ENCODE measurements around the gene DNA2.
"Not testable (repeated sequence)": the region's sequence is repeated elsewhere in the genome, so short reads cannot be mapped to it uniquely, and the experiment has no call there.

The DNA2 gene

DNA sequence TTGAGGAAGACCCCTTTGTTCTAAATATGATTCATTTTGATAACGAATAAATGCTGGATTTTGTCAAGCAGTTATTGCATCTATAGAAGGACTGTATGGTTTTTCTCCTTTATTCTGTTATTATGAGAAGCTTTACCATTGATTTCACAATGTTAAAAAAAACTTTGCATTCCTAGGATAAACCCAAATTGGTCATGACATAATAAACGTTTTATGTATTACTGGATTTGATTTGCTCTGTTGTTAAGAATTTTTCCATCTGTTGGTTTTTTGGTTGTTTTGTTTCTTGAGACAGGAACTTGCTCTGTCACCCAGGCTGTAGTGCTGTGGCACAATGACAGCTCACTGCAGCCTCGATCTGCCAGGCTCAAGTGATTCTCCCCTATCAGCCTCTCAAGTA lies 2.2 kb upstream of the DNA2 start:
- ChIA-PET CTCF (interaction anchor here (0.9 to 1.0 kb wide), 2 partner anchors 10 to 12 kb away, joined by 4 to 5 read pairs; no protein-coding TSS in a partner anchor), POLR2A (no interaction called here)
- DNase-seq (ENCODE audit: extremely low spot score), result no peak
- TF ChIP-seq, protein P1, sequence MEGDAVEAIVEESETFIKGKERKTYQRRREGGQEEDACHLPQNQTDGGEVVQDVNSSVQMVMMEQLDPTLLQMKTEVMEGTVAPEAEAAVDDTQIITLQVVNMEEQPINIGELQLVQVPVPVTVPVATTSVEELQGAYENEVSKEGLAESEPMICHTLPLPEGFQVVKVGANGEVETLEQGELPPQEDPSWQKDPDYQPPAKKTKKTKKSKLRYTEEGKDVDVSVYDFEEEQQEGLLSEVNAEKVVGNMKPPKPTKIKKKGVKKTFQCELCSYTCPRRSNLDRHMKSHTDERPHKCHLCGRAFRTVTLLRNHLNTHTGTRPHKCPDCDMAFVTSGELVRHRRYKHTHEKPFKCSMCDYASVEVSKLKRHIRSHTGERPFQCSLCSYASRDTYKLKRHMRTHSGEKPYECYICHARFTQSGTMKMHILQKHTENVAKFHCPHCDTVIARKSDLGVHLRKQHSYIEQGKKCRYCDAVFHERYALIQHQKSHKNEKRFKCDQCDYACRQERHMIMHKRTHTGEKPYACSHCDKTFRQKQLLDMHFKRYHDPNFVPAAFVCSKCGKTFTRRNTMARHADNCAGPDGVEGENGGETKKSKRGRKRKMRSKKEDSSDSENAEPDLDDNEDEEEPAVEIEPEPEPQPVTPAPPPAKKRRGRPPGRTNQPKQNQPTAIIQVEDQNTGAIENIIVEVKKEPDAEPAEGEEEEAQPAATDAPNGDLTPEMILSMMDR (IDR thresholded peaks at IDR 0.05; ENCODE audit: control extremely low read depth, extremely low read depth, low read depth, missing control alignments), result no peak

DNA sequence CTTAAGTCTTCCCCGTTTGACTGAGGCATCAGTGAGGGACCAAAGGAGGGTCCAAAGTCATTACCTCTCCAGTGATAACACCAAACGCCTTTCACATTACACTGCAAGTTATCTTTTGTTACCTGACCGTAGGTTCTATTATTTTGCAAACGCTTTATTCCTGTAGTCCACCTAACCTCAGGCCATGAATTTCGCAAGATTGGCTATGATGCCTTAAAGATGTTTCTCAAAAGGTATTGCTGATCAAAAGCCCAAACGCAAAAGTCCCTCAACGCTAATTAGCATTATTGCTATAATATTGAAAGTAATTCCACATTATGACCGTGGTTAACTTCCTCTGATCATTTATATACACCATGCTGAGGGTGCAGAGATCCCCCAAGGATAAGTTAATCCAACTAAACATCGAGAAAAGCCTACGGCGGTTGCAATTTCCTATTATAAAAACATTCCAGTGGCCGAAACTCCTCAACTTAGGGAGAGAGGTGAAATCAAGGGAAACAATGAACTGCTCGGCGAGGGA lies 649 bp downstream of the DNA2 start:
- TF ChIP-seq, protein P1 (IDR thresholded peaks at IDR 0.05; ENCODE audit: control extremely low read depth, extremely low read depth, low read depth, missing control alignments), result no peak
- DNase-seq (ENCODE audit: extremely low spot score), result peak; percentile 18
- ChIA-PET CTCF (interaction anchor here (1.3 kb wide), 2 partner anchors 10 to 16 kb away, joined by 3 read pairs; no protein-coding TSS in a partner anchor), POLR2A (no interaction called here)

DNA sequence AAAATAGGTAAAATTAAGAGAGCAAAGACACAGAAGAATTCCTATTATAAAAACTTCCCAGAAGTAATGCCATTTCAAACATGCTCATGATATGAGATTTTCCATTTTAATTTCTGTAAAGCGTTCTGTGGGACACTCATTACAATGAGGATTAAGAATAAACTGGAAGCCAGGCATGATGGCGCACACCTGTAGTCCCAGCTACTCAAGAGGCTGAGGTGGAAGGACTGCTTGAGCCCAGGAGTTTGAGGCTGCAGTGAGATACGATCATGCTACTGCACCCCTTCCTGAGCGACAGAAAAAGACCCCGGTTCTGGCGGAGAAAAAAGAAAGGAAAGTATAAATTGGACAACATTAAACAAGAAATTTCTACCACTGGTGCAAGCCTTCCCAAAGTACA lies 1.5 kb downstream of the DNA2 start:
- DNase-seq (ENCODE audit: extremely low spot score), result no peak
- TF ChIP-seq, protein P1 (IDR thresholded peaks at IDR 0.05; ENCODE audit: control extremely low read depth, extremely low read depth, low read depth, missing control alignments), result no peak
- CTCF ChIA-PET, result no interaction called here
- POLR2A ChIA-PET, result no interaction called here

DNA sequence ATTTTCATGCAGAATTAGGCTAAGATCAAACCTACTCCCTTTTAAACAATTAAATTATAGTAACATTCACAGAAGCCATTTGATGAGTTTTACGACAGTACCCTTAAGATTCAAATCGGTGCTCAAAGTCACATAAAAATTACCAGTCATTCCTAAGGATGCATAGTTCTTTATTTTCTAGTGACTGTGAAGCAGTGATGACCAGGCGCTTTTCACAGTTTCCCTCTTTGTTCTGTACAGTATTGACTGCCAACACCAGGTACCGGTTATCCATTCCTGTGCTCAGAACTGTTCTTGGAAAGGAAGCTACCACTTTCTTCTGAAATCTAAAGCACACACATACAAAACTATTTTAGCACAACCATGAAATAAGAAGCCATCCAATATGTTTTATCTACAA lies 1.9 kb downstream of the DNA2 start:
- POLR2A ChIA-PET, result no interaction called here
- CTCF ChIA-PET, result no interaction called here
- TF ChIP-seq, protein P1 (IDR thresholded peaks at IDR 0.05; ENCODE audit: control extremely low read depth, extremely low read depth, low read depth, missing control alignments), result no peak
- no peak for DNase-seq (ENCODE audit: extremely low spot score)

DNA sequence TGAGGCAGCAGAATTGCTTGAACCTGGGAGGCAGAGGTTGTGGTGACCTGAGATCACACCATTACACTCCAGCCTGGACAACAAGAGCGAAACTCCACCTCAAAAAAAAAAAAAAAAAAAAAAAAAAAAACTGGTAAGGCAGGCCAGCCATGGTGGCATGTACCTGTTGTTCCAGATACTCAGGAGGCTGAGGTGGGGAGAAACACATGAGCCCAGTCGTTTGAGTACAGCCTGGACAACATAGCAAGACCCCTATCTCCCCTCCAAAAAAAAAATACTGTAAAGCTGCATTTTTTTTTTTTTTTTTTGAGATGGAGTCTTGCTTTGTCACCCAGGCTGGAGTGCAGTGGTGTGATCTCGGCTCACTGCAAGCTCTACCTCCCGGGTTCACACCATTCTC lies 7.0 kb downstream of the DNA2 start:
- DNase-seq (ENCODE audit: extremely low spot score); CTCF ChIA-PET: not testable (repeated sequence)
- POLR2A ChIA-PET, result interaction anchor here (0.7 kb wide), 1 partner anchor 456 kb away, joined by 7 read pairs; no protein-coding TSS in a partner anchor

DNA sequence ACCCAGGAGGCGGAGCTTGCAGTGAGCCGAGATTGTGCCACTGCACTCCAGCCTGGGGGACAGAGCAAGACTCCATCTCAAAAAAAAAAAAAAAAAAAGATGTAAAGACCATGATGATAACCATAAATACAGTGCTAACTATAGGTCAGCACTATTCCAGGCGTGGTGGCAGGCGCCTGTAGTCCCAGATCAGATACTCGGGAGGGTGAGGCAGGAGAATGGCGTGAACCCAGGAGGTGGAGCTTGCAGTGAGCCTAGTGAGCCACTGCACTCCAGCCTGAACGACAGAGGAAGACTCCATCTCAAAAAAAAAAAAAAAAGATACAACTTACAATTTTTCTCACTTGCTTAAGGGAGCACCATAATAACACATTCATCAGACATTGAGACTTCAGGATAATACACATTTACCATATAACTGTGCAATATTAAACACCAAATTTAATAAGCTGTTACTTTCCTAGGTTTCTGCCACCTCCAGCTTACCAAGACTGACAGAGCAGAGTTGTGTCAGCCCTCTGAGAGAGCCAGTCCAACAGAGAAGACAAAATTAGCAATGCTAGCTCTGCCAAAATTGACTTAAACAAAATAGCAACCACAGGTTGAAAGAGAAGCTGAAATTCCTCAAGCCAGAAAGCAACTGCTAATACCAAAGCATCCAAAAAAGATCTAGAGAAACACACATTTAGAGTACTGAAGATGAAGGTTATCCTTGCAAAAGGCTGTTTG lies 8.2 kb downstream of the DNA2 start:
- no peak for DNase-seq (ENCODE audit: extremely low spot score)
- POLR2A ChIA-PET, result no interaction called here
- TF ChIP-seq, protein P1 (IDR thresholded peaks at IDR 0.05; ENCODE audit: control extremely low read depth, extremely low read depth, low read depth, missing control alignments), result no peak
- CTCF ChIA-PET, result no interaction called here

DNA sequence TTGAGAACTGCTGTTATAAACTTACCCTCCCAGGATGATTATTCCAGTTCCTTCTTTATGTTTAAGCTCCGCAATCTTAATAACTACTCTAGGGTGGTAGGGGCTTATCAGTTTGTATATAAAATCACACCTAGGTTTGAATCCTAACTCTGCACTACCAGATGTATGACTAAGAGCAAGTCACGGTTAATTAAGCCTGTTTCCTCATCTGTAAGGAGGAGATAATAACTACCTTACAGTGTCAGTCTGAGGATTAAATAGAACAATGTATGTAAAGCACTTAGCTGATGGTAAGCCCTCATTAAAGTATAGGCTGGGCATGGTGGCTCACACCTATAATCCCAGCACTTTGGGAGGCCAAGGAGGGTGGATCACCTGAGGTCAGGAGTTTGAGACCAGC lies 9.2 kb downstream of the DNA2 start:
- DNase-seq (ENCODE audit: extremely low spot score), result no peak
- TF ChIP-seq, protein P1 (IDR thresholded peaks at IDR 0.05; ENCODE audit: control extremely low read depth, extremely low read depth, low read depth, missing control alignments), result no peak
- ChIA-PET POLR2A (no interaction called here), CTCF (interaction anchor here (1.3 to 1.9 kb wide), 2 partner anchors 12 to 15 kb away, joined by 3 to 5 read pairs; no protein-coding TSS in a partner anchor)

All from GM10248 (cell line).